Measurements from ENCODE around the gene POU2F3. TPM values are rescaled to one million over a fixed set of nuclear protein-coding genes. Genes with fewer than 3 reads are reported as not detected.

POU2F3 gene
- total RNA-seq, 1 experiment from 2014 or later = 2.6 TPM

- CTCF ChIA-PET = interaction anchor here (1.5 kb wide), 1 partner anchor 15 kb away, joined by 7 read pairs; no protein-coding TSS in a partner anchor
- intact Hi-C loops (cut with micrococcal nuclease; ENCODE audit: unreplicated experiment) = no loop called here
- Mint-ChIP-seq H3K36me3 (ENCODE audit: insufficient read depth, unreplicated experiment) (no peaks in the 10 kb centered on the region), H3K27ac (ENCODE audit: unreplicated experiment) (no peak overlapping the region), H3K27me3 (ENCODE audit: unreplicated experiment) (peaks cover 75% of the 10 kb centered on the region), H3K9me3 (ENCODE audit: low read depth, unreplicated experiment) (no peaks in the 10 kb centered on the region), H3K4me3 (ENCODE audit: low read depth, unreplicated experiment) (no peak overlapping the region), H3K4me1 (ENCODE audit: low read depth, unreplicated experiment) (no peaks in the 10 kb centered on the region)
- no peak for TF ChIP-seq CTCF (IDR thresholded peaks at IDR 0.05; ENCODE audit: unreplicated experiment)
- no peak for DNase-seq
- BruUV-seq (replicated peaks) = no TSS peak
These were observed 51.0 kb downstream of the POU2F3 start for GRCh38 chr11:120290956-120291355.

- DNase-seq = no peak
- BruUV-seq (replicated peaks) = no TSS peak
- H3K4me3 Mint-ChIP-seq (ENCODE audit: low read depth, unreplicated experiment) = no peak overlapping the region
- CTCF ChIA-PET = no interaction called here
- H3K27ac Mint-ChIP-seq (ENCODE audit: unreplicated experiment) = no peak overlapping the region
- no peaks in the 10 kb centered on the region for H3K9me3 Mint-ChIP-seq (ENCODE audit: low read depth, unreplicated experiment)
- H3K4me1 Mint-ChIP-seq (ENCODE audit: low read depth, unreplicated experiment) = no peaks in the 10 kb centered on the region
- intact Hi-C loops (cut with micrococcal nuclease; ENCODE audit: unreplicated experiment) = no loop called here
- peaks cover 65% of the 10 kb centered on the region for H3K27me3 Mint-ChIP-seq (ENCODE audit: unreplicated experiment)
- no peaks in the 10 kb centered on the region for H3K36me3 Mint-ChIP-seq (ENCODE audit: insufficient read depth, unreplicated experiment)
- no peak for TF ChIP-seq CTCF (IDR thresholded peaks at IDR 0.05; ENCODE audit: unreplicated experiment)
These were observed 53.3 kb downstream of the POU2F3 start for GRCh38 chr11:120293038-120293800.

- peaks cover 56% of the 10 kb centered on the region for H3K27me3 Mint-ChIP-seq (ENCODE audit: unreplicated experiment)
These were observed 54.2 kb downstream of the POU2F3 start for GRCh38 chr11:120294096-120294495.

GRCh38 chr11:120295099-120295498 is 55.2 kb downstream of the POU2F3 start:
- no peak for DNase-seq
- no peak for TF ChIP-seq CTCF (IDR thresholded peaks at IDR 0.05; ENCODE audit: unreplicated experiment)
- intact Hi-C loops (cut with micrococcal nuclease; ENCODE audit: unreplicated experiment) = no loop called here
- Mint-ChIP-seq H3K4me3 (ENCODE audit: low read depth, unreplicated experiment) (no peak overlapping the region), H3K27ac (ENCODE audit: unreplicated experiment) (no peak overlapping the region), H3K9me3 (ENCODE audit: low read depth, unreplicated experiment) (no peaks in the 10 kb centered on the region), H3K4me1 (ENCODE audit: low read depth, unreplicated experiment) (no peaks in the 10 kb centered on the region), H3K27me3 (ENCODE audit: unreplicated experiment) (peaks cover 46% of the 10 kb centered on the region), H3K36me3 (ENCODE audit: insufficient read depth, unreplicated experiment) (no peaks in the 10 kb centered on the region)
- no TSS peak for BruUV-seq (replicated peaks)
- CTCF ChIA-PET = interaction anchor here (0.6 to 0.7 kb wide), 2 partner anchors 59 to 130 kb away, joined by 3 to 4 read pairs; no protein-coding TSS in a partner anchor

More at GRCh38 chr11:120294096-120294495, 54.2 kb downstream of the POU2F3 start:
- intact Hi-C loops (cut with micrococcal nuclease; ENCODE audit: unreplicated experiment) = no loop called here
- no peaks in the 10 kb centered on the region for H3K4me1 Mint-ChIP-seq (ENCODE audit: low read depth, unreplicated experiment)
- no peak for TF ChIP-seq CTCF (IDR thresholded peaks at IDR 0.05; ENCODE audit: unreplicated experiment)
- BruUV-seq (replicated peaks) = no TSS peak
- no peak for DNase-seq
- no peaks in the 10 kb centered on the region for H3K9me3 Mint-ChIP-seq (ENCODE audit: low read depth, unreplicated experiment)
- CTCF ChIA-PET = no interaction called here
- no peak overlapping the region for H3K27ac Mint-ChIP-seq (ENCODE audit: unreplicated experiment)
- H3K36me3 Mint-ChIP-seq (ENCODE audit: insufficient read depth, unreplicated experiment) = no peaks in the 10 kb centered on the region
- H3K4me3 Mint-ChIP-seq (ENCODE audit: low read depth, unreplicated experiment) = no peak overlapping the region

All from Calu3 (cell line).